Hepatocyte (in vitro differentiated cells): ENCODE data around the gene KMT2B. TPM values are rescaled to one million over a fixed set of nuclear protein-coding genes. Genes with fewer than 3 reads are reported as not detected.

Source experiments
- DNase-seq: peaks from one replicate; pipeline ENCODE4 v3.0.0-alpha.2; 2016; ENCODE audit warnings: low spot score
- H2AFZ ChIP-seq: fragments of 200-600 bp; sonication (generic); 2 replicates; pipeline ENCODE4 v1.6.0; 2016; ENCODE audit warnings: antibody characterized with exemption, mild to moderate bottlenecking
- H3K27ac ChIP-seq: fragments of 200-600 bp; sonication (generic); 2 replicates; pipeline ENCODE4 v1.5.1; 2016; ENCODE audit warnings: mild to moderate bottlenecking
- H3K27me3 ChIP-seq: fragments of 200-600 bp; sonication (generic); 2 replicates; pipeline ENCODE4 v1.6.1; 2016
- H3K36me3 ChIP-seq: fragments of 200-600 bp; sonication (generic); replicated peaks from 2 replicates; pipeline ENCODE4 v1.5.1; 2016; ENCODE audit warnings: low read depth; ENCODE audit not compliant: insufficient read depth
- H3K4me1 ChIP-seq: fragments of 200-600 bp; sonication (generic); 2 replicates; pipeline ENCODE4 v1.5.1; 2016; ENCODE audit warnings: mild to moderate bottlenecking, moderate library complexity; ENCODE audit not compliant: insufficient read depth
- H3K4me2 ChIP-seq: fragments of 200-600 bp; sonication (generic); 2 replicates; pipeline ENCODE4 v1.6.0; 2016
- H3K4me3 ChIP-seq: fragments of 200-600 bp; sonication (generic); 2 replicates; pipeline ENCODE4 v1.5.1; 2016; ENCODE audit warnings: mild to moderate bottlenecking
- H3K79me2 ChIP-seq: fragments of 200-600 bp; sonication (generic); 2 replicates; pipeline ENCODE4 v1.6.0; 2017; ENCODE audit warnings: mild to moderate bottlenecking
- H3K9me2 ChIP-seq: fragments of 200-600 bp; sonication (generic); replicated peaks from 2 replicates; pipeline ENCODE4 v1.6.0; 2017; ENCODE audit warnings: mild to moderate bottlenecking; ENCODE audit not compliant: insufficient read depth
- H3K9me3 ChIP-seq: fragments of 200-600 bp; sonication (generic); 2 replicates; pipeline ENCODE4 v1.5.1; 2016; ENCODE audit warnings: low read depth, mild to moderate bottlenecking
- H4K20me1 ChIP-seq: fragments of 200-600 bp; sonication (generic); 2 replicates; pipeline ENCODE4 v1.6.0; 2016; ENCODE audit warnings: mild to moderate bottlenecking; ENCODE audit not compliant: insufficient read depth, poor library complexity, severe bottlenecking
- EZH2 ChIP-seq: fragments of 200-600 bp; sonication (generic); IDR thresholded peaks from 2 replicates; pipeline ENCODE4 v1.6.1; 2016; ENCODE audit warnings: antibody characterized with exemption, mild to moderate bottlenecking, borderline replicate concordance
- EZH2phosphoT487 ChIP-seq: fragments of 200-600 bp; sonication (generic); IDR thresholded peaks from one replicate; pipeline ENCODE4 v1.6.1; 2018; ENCODE audit warnings: antibody characterized with exemption, mild to moderate bottlenecking, low read depth, moderate library complexity; ENCODE audit not compliant: unreplicated experiment, severe bottlenecking
- WGBS: methylation state at CpG from one replicate; pipeline ENCODE4 v1.1.6; 2016; ENCODE audit warnings: low lambda C conversion rate; ENCODE audit errors: missing lambda C conversion rate; 5-methylcytosine and 5-hydroxymethylcytosine counted together
- polyA plus RNA-seq: library from polyadenylated mRNA; unstranded; fragments of >200 nt; fragmentation: Nextera tagmentation; extraction: Ambion mirVana; gene quantifications from 2 replicates; pipeline ENCODE4 v1.2.1, GENCODE V29; 2016
- total RNA-seq: library from RNA; depleted of rRNA; stranded (reverse); fragments of >200 nt; gene quantifications from 2 replicates; pipeline ENCODE4 v1.2.3, GENCODE V29; 2014
- TF ChIP-seq, protein P1 (sequence below): fragments of 200-600 bp; sonication (generic); IDR thresholded peaks from 2 replicates; pipeline ENCODE4 v1.5.1; 2016; ENCODE audit warnings: antibody characterized with exemption, mild to moderate bottlenecking; ENCODE audit not compliant: poor library complexity

KMT2B gene
- total and polyA plus RNA-seq, 2 experiments from 2014 or later, result 9.3 to 12.8 TPM

DNA sequence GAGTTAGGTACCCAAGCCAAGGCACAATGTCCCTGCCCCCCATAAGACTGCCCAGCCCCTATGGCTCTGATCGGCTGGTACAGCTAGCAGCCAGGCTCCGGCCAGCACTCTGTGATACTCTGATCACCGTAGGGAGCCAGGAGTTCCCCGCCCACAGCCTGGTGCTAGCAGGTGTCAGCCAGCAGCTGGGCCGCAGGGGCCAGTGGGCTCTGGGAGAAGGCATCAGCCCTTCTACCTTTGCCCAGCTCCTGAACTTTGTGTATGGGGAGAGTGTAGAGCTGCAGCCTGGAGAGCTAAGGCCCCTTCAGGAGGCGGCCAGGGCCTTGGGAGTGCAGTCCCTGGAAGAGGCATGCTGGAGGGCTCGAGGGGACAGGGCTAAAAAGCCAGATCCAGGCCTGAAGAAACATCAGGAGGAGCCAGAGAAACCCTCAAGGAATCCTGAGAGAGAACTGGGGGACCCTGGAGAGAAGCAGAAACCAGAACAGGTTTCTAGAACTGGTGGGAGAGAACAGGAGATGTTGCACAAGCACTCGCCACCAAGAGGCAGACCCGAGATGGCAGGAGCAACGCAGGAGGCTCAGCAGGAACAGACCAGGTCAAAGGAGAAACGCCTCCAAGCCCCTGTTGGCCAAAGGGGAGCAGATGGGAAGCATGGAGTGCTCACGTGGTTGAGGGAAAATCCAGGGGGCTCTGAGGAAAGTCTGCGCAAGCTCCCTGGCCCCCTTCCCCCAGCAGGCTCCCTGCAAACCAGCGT, 3.0 kb upstream of the KMT2B start:
- H3K4me2 ChIP-seq, result no peak overlapping the region
- 76% methylated on average over 14 of the region's 14 CpGs for WGBS
- H4K20me1 ChIP-seq, result peaks cover 12% of the 10 kb centered on the region
- H3K79me2 ChIP-seq, result peaks cover 24% of the 10 kb centered on the region
- H3K4me3 ChIP-seq, result no peak overlapping the region
- H2AFZ ChIP-seq, result no peak overlapping the region
- no peak for TF ChIP-seq EZH2
- TF ChIP-seq EZH2phosphoT487, result no peak
- H3K9me2 ChIP-seq, result no peaks in the 10 kb centered on the region
- H3K9me3 ChIP-seq, result no peaks in the 10 kb centered on the region
- DNase-seq, result no peak
- no peak overlapping the region for H3K27ac ChIP-seq
- peaks cover 15% of the 10 kb centered on the region for H3K4me1 ChIP-seq
- no peaks in the 10 kb centered on the region for H3K36me3 ChIP-seq
- no peaks in the 10 kb centered on the region for H3K27me3 ChIP-seq

DNA sequence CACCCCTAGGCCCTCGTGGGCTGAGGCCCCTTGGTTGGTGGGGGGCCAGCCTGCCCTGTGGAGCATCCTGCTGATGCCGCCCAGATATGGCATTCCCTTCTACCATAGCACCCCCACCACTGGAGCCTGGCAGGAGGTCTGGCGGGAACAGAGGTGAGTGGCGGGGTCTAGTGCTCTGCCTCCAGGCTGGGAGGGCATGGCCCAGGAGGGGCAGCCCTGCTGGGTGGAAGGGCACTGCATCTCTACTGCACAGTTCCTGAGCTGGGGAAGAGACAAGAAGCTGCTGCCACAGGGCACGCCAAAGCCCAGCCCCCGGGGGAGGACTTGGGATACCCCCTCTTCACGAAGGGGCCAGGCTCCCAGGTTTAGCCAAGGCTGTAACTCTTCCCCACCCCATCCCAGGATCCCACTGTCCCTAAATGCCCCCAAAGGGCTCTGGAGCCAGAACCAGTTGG, 2.4 kb upstream of the KMT2B start:
- Histone ChIP-seq H3K36me3 (no peaks in the 10 kb centered on the region), H3K79me2 (peaks cover 30% of the 10 kb centered on the region), H4K20me1 (peaks cover 17% of the 10 kb centered on the region), H3K4me3 (peak overlapping the region; percentile 43), H3K4me2 (peak overlapping the region; percentile 89), H3K27ac (no peak overlapping the region), H3K9me3 (no peaks in the 10 kb centered on the region), H3K27me3 (no peaks in the 10 kb centered on the region), H2AFZ (no peak overlapping the region), H3K4me1 (peaks cover 15% of the 10 kb centered on the region), H3K9me2 (no peaks in the 10 kb centered on the region)
- 85% methylated on average over 7 of the region's 7 CpGs for WGBS
- TF ChIP-seq, protein P1, sequence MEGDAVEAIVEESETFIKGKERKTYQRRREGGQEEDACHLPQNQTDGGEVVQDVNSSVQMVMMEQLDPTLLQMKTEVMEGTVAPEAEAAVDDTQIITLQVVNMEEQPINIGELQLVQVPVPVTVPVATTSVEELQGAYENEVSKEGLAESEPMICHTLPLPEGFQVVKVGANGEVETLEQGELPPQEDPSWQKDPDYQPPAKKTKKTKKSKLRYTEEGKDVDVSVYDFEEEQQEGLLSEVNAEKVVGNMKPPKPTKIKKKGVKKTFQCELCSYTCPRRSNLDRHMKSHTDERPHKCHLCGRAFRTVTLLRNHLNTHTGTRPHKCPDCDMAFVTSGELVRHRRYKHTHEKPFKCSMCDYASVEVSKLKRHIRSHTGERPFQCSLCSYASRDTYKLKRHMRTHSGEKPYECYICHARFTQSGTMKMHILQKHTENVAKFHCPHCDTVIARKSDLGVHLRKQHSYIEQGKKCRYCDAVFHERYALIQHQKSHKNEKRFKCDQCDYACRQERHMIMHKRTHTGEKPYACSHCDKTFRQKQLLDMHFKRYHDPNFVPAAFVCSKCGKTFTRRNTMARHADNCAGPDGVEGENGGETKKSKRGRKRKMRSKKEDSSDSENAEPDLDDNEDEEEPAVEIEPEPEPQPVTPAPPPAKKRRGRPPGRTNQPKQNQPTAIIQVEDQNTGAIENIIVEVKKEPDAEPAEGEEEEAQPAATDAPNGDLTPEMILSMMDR, result no peak
- TF ChIP-seq EZH2phosphoT487 (no peak), EZH2 (no peak)
- DNase-seq, result no peak

DNA sequence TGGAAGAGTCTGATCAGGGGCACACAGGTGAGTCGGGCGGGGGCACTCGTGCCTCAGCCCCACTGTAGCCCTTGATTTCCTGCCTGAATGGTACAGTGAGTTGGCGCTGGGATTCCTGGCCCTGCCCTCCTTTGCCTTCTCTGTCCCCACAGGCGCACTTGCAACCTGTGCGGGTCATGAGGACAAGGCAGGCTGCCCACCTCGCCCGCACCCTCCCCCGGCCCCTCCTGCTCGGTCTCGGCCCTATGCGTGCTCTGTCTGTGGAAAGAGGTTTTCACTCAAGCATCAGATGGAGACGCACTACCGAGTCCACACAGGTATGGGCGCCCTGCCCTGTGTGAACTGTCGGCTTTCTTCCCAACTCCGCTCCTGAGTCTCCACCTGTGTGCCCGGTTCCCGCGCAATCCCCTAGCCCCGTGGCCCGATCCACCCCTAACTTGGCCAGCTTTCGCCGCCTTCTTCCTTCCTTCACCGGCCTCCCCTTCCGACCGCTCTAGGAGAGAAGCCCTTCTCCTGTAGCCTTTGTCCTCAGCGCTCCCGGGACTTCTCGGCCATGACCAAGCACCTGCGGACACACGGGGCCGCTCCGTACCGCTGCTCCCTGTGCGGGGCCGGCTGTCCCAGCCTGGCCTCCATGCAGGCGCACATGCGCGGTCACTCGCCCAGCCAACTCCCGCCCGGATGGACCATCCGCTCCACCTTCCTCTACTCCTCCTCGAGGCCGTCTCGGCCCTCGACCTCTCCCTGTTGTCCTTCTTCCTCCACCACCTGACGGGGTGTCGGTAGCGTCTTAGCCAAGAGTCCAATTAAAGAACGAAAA, 1.6 kb upstream of the KMT2B start:
- Histone ChIP-seq H3K4me3 (peak overlapping the region; percentile 43), H3K4me2 (peak overlapping the region; percentile 89), H3K27me3 (no peaks in the 10 kb centered on the region), H2AFZ (peak overlapping the region; percentile 81), H3K79me2 (peaks cover 38% of the 10 kb centered on the region), H4K20me1 (peaks cover 18% of the 10 kb centered on the region), H3K36me3 (no peaks in the 10 kb centered on the region), H3K27ac (peak overlapping the region; percentile 89), H3K9me3 (no peaks in the 10 kb centered on the region), H3K9me2 (no peaks in the 10 kb centered on the region), H3K4me1 (peaks cover 15% of the 10 kb centered on the region)
- no peak for TF ChIP-seq EZH2
- TF ChIP-seq, protein P1, result no peak
- TF ChIP-seq EZH2phosphoT487, result no peak
- DNase-seq, result peak; percentile 80
- 4% methylated on average over 44 of the region's 52 CpGs for WGBS
